Endothelial cell of hepatic sinusoid (primary cell): Measurements from ENCODE around the gene SIK3.
"Not testable (repeated sequence)": the region's sequence is repeated elsewhere in the genome, so short reads cannot be mapped to it uniquely, and the experiment has no call there.

Experiments
- in situ Hi-C: cut with HindIII; loops from 2 replicates; pipeline ENCODE4 v1.10.0; 2017; ENCODE audit warnings: low sequenced_read_pairs

The SIK3 gene

GRCh38 chr11:117054382-117054781 is 43.8 kb downstream of the SIK3 start:
- in situ Hi-C loops = no loop called here

- in situ Hi-C loops = no loop called here
Measured at GRCh38 chr11:117052196-117053149, 45.8 kb downstream of the SIK3 start.

GRCh38 chr11:117050121-117050520 is 48.1 kb downstream of the SIK3 start:
- in situ Hi-C loops = not testable (repeated sequence)

- in situ Hi-C loops = not testable (repeated sequence)
Measured at GRCh38 chr11:117046627-117047026, 51.6 kb downstream of the SIK3 start.

GRCh38 chr11:117045956-117046355 is 52.3 kb downstream of the SIK3 start:
- in situ Hi-C loops = no loop called here

GRCh38 chr11:117045196-117045595 is 53.0 kb downstream of the SIK3 start:
- in situ Hi-C loops = no loop called here

GRCh38 chr11:117044287-117045035 is 53.8 kb downstream of the SIK3 start:
- in situ Hi-C loops = no loop called here

- in situ Hi-C loops = no loop called here
Measured at GRCh38 chr11:117042689-117043088, 55.5 kb downstream of the SIK3 start.

- in situ Hi-C loops = loop anchor here (5.0 kb wide), 1 partner anchor 53 kb away; no protein-coding TSS in a partner anchor
Measured at GRCh38 chr11:117039900-117040299, 58.3 kb downstream of the SIK3 start.

- in situ Hi-C loops = loop anchor here (5.0 kb wide), 1 partner anchor 52 kb away; no protein-coding TSS in a partner anchor
Measured at GRCh38 chr11:117039270-117039669, 59.0 kb downstream of the SIK3 start.

GRCh38 chr11:117037975-117038350 is 60.3 kb downstream of the SIK3 start:
- in situ Hi-C loops = loop anchor here (5.0 kb wide), 1 partner anchor 51 kb away; no protein-coding TSS in a partner anchor

GRCh38 chr11:117037279-117037974 is 60.8 kb downstream of the SIK3 start:
- in situ Hi-C loops = loop anchor here (5.0 kb wide), 1 partner anchor 50 kb away; no protein-coding TSS in a partner anchor

- in situ Hi-C loops = loop anchor here (5.0 kb wide), 1 partner anchor 48 kb away; no protein-coding TSS in a partner anchor
Measured at GRCh38 chr11:117034901-117035300, 63.3 kb downstream of the SIK3 start.

GRCh38 chr11:117026593-117027330 is 71.5 kb downstream of the SIK3 start:
- in situ Hi-C loops = no loop called here

- in situ Hi-C loops = not testable (repeated sequence)
Measured at GRCh38 chr11:117023707-117024106, 74.5 kb downstream of the SIK3 start.

GRCh38 chr11:117023178-117023577 is 75.0 kb downstream of the SIK3 start:
- in situ Hi-C loops = no loop called here

GRCh38 chr11:117022526-117022925 is 75.7 kb downstream of the SIK3 start:
- in situ Hi-C loops = no loop called here

GRCh38 chr11:117020869-117021564 is 77.2 kb downstream of the SIK3 start:
- in situ Hi-C loops = no loop called here

- in situ Hi-C loops = no loop called here
Measured at GRCh38 chr11:117020287-117020686, 77.9 kb downstream of the SIK3 start.

GRCh38 chr11:117019871-117020270 is 78.4 kb downstream of the SIK3 start:
- in situ Hi-C loops = no loop called here
